HUDEP-2 (cell line): ENCODE results near the gene LNX2.

Experiments used
- DNase-seq, 76 experiments: peaks; one replicate each; lab custom pipeline; 2025; ENCODE audit not compliant: unreplicated experiment in 76 of 76; lab: John Stamatoyannopoulos, UW

Gene LNX2

DNA sequence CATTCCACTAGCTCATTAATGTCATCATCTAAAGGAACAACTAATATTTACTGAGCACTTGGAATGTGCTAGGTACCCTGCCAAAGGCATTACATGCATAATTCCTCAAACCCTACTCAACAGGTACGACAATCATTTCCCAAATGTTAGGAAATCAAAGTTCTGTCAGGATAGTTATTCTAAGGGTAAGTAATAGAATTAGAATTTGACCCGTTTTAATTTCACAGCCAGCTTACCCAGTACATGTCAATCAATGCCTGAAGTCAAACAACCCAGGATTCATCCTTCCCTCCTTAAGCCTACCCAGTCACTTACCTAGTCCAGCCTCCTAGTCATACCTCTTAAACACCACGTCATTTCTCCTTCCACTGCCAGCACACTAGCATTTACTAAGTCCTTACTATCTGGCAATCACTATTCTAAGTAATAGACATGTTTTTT lies 2.4 kb downstream of the LNX2 start:
- no peak for DNase-seq

DNA sequence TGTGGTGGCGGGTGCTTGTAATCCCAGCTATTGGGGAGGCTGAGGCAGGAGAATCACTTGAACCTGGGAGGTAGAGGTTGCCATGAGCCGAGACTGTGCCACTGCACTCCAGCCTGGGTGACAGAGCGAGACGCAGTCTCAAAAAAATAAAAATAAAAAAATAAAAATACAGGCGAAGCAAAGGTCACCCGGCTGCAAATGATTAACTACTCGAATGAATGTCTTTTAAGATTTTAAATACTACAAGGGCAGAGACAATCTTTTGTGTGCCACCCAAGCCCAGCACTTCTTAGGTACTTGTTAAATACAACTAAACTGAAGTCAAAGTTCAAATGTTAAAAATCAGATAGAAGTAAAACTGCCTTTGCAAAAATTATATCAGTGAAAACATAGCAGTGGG lies 6.7 kb downstream of the LNX2 start:
- no peak for DNase-seq

DNA sequence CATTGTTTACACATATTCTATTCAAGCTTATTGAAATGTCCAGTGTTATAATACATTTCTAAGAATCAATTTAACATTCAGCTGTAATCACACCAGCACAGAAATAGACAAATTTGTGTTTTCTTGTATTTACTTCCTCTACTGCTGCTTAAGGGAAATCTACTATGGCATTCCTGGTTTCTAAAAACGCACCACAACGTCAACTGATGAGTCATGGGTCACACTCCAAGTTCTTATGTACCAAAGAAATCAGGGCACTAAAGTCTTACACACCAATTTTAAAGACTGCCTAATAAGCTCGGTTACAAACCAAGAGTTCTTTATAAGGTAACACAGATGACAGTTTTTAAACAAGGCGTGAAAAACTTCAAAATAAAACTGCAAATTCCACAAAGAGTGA lies 13.2 kb downstream of the LNX2 start:
- no peak for DNase-seq

DNA sequence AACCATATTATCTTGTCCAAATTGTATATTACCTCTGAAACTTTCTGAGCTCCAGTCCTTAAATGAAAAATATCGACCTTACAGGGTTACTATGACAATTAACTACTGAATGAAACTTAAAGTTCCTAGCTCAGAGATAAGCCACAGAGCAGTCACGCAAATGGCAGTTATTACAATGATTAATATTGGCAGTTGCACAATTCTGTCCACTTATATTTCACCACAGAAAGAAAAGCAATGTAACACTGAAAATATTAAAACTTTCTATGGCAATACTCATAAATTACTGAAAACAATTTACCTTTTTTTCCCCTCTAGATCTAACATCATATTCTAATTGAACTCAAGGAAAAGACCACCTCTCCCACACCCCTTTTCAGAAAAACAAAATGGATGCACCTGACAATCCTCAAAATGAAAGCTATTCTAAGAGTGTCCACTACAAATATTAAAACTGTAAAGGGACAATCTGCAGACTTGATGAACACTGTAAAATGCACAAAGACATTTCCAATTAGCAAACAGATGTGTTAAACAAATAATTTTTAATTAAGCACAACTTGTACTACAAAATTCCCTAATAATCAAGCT lies 14.6 kb downstream of the LNX2 start:
- peak in 12 of 76 experiments; percentile 2 to 60 (median 15) for DNase-seq

DNA sequence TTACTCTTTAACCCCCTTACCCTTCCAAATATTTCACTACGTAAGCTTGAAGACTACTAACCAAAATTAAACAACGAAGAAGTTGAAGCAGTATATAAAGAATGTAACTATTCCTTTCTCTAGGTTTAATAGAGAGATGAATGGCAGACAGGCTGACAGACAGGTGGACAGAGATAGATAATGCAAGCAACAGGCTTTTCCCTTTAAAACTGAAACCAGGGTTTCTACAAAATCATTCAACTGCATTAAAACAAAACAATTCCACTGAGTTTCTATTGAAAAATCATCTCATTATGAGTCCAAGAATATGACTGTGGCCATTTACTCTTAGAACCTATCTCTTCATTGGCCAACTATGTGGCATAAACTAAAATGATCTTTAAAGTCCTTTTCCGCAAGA lies 15.2 kb downstream of the LNX2 start:
- DNase-seq = peak in 8 of 76 experiments; percentile 3 to 48 (median 22)

DNA sequence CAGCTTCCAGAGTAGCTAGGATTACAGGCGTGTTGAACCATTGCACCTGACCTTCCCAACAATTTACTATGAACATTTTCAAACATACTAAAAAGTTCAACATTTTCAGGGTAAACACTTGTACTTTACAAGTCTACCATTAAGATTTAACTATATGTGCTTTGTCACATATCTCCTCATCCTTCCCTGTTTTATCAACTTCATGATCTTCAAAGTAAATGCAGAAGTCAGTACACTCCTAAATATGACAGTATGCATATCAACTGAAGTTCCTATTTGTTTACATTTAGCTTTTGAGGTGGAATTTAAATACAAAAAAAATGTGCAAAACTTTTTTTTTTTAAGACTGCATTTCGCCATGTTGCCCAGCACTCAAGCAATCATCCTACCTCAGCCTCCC lies 18.5 kb downstream of the LNX2 start:
- no peak for DNase-seq

DNA sequence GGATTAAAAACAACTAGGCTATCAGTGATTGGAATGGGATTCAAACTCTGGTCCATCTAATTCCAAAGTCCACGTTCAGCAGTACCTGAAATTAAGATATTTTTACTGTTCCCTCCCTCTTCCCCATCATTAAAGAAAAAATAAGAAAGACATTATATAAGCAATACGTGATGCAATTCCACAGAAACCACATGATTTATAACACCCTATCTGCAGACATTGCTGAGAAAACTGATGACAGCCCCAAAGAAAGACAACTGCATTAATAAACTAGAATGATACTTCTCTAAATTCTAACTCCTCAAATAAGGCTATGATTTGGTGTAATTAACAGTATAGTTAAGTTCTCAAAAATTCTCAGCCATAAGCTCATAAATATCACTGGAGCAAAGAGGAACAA lies 19.1 kb downstream of the LNX2 start:
- DNase-seq = no peak

DNA sequence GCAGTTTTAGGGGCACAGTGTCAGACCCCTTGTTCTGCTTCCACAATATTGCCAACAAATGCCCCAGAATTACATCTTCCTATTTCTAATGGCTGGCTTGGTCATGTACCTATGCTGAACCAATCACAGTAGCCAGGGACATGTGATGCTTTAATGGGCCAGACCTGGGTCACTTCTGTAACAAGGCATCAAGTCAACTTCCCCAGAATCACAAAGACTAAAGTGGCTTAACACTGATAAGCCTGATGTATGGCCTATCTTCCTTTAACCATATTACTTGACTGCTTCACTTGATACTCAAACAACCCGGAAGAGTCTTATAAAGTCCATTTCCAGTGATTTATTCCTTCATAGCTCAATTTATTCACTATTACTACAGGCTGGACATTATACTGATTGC lies 19.6 kb downstream of the LNX2 start:
- DNase-seq = peak in 37 of 76 experiments; percentile 7 to 68 (median 29)

DNA sequence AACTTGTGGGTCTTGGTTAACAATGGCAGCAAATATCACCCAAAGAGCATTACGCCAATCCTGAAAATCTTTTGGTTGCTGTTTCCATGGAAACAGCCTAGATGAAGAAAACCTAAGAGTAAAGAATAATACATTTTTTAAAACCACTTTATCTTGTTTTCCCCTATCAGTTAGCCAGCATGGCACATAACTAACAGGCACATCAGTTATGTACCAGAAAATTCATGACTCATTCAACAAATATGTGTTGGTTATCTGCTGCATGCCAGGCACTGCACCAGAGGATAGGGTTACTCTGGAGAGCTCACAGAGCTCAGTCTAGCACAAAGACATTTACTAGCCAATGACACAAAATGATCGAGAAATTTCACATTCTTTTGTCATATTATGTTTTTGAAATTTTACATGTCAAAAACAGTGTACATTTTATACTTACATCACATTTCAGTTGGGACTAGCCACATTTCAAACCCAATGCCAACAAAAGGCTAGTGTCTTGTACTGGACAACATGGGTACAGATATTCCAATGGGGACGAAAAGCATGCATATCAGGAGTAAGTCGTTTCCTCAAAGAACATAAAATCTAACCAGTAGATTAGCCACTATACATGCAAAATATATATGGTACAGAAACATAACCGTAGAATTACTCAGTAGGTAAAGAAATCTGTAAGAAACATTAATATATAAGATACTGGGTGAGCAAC lies 20.3 kb downstream of the LNX2 start:
- DNase-seq = peak in 70 of 76 experiments; percentile 8 to 92 (median 59)

DNA sequence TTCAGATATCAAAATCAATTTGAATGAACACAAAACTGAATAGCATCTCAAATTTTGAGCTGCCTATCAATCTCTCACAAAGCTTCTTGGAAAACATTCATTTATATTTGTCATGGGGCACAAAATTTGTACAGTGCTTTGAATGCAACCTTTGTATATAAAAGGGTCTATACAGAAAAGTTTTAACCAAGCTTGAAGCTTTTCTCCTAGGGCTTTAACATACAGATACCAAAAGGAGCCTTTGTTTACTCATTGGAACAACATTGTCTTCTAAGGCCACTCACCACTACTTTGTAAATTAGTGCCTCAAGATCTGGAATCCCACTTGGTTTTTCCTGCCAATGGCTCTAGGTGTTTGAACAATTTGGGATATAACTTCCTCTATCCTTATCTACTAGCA lies 21.2 kb downstream of the LNX2 start:
- DNase-seq = no peak

DNA sequence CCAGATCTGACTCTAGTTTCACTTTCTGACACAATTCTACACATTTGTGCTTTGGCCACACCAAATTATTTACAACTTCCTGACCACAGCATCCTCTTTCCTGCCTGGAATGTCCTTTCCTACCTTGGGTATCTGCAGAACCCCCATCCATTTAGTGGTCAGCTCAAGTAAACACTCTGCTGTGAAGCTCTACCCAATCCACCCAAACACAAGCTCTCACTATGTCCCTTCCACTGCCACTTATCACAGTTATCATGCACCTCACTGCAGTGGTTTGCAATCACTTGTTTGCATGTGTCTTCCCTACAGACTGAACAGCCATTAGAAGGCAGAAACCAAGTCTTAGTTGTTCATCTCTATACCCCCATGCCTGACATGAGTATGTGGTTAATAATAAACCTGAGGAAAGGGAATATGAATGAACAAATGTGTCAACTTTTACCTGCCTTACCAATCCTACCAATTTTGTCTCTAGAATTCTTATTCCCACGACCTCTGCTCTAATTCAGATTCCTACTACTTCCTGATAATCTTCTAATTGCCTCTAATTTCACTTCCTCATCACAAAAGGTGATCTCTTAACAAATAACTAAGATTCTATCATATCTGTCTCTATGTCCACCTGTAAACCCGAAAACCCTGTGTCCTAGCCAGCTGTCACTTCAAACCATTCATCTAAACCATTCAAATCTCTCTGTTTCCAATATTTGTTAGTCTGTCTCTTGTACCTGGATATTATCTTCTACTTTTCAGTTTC lies 25.1 kb downstream of the LNX2 start:
- peak in 23 of 76 experiments; percentile 1 to 55 (median 17) for DNase-seq

DNA sequence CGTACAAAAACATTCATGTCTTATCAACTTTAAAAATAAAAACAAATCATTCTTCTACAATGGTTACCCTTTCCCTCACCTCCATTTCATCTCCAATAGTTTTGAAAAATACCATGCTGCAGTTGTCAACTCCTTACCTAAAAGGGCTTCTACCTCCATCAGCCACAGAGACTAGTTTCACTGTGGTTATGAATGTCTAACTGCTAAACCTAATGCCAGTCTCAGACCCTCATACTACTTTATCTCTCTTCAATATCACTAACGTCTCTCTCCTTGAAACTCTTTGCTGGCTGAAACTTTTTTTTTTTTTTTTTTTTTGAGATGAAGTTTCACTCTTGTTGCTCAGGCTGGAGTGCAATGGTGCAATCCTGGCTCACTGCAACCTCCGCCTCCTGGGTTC lies 27.1 kb downstream of the LNX2 start:
- DNase-seq = no peak

DNA sequence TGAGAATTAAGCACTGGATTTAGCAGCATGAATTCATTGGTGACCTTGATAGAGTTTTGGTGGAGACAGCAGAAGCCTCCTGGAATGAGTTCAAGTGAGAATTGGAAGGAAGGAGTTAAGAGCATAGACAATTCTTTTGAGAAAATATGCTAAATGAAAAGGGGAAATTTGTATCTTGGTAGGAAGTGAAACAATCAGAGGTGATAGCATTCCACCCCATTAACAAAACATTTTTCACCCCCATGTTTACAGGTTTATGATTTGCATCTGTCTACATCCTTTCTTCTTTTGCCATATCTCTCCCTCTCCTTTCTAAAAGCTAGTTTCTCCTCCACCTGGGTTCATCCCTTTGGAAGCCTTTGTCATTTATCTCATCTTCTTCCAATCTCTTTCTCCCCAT lies 27.5 kb downstream of the LNX2 start:
- no peak for DNase-seq

DNA sequence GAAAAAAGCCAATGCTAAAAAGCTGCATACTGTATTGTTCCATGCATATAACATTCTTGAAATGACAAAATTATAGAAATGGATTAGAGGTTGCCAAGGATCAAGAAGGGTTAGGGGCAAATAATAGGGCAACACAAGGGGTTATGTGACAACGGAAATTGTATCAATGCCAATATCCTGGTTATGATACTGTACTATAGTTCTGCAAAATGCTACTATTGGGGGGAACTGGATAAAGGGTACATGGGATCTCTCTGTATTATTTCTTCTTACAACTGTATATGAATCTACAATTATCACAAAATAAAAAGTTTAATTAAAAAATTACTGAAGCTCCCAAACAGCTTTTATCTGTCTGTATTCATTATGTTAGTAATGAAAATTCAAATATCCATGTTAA lies 31.9 kb downstream of the LNX2 start:
- DNase-seq = no peak

DNA sequence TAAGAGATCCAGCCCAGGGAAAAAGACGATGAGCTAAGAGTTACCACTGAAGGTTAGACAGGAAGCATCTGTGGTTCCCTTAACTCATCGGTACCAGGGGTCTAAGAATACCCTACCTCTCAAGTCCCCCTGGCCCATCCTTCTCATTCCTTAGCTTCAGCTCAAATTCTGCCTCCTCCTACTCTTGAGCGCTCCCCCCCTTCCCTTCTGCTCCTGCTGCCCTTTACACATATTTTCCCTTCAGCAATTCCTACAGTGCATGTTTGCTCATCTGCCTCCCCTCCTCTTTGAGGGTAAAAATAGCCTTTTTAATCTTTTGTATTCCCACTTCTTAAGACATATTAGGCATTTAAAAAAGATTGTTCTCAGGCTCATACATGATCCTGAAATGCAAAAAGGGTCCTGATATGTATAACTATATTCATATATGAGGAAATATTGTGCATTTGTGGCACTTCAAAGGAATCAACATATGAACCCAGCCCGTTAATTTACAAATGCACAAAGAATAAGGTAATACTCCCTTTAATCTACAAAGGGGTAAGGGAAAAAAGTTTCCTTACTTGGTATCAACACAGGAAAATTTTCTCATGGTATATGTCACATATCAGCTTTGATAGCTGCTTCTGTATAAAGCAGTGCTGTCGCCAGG lies 33.1 kb downstream of the LNX2 start:
- DNase-seq = no peak

DNA sequence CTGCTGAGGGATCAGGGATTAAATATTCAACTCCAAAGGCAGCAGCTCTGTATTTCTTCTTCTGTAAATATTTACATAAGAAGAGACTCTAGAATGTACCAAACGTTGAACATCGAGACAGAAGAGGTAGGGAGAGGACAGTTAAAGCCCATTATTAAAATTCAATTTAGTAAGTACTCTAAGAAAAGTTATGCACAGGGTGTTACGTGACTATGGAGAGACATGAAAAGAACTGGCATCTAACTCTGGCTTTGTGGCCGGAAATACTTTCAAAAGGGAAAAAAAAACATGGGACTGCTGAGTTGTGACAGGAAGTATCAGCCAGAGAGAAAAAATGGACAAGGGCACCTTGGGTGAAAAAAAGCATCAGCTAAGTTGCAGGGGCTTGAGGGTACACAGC lies 36.7 kb downstream of the LNX2 start:
- no peak for DNase-seq

DNA sequence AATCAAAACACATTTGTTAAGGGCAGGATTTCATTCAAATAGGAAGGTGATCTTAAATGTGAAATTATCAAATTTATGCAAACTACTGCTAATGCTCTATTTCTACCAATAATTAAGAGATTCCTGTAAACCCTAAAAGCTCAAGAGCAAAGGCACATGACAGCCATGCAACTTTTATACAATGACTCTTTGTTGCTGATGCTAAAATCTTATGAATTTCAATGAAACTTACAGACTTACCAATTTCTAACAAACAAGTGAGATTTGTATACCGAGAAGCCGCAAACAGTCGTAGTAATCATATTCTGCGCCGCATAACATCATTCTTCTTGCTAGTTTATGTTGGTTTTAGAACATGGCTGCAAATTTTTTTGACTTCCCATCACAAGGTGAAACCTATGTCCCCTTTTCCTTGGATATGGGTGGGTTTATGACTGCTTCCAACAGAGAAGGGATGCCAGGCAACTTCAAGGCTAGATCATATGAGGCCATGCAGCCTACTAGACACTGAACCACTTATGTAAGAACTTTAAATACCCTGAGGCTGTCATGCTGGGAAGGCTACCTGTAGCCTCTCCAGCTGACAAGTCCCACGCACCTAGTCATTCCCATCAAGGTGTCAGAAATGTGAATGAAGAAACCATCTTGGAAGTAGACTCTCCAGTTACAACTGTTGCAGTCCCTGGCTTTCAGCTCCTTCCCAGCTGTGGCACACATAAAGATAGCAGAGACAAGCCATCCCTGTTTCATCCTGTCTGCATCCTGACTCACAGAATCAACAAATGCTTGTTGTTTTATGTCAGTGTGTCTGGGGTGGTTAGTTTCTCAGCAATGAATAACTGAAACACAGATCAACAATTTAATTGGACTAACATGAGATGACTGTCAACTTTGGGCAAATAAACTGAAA lies 42.0 kb downstream of the LNX2 start:
- no peak for DNase-seq

DNA sequence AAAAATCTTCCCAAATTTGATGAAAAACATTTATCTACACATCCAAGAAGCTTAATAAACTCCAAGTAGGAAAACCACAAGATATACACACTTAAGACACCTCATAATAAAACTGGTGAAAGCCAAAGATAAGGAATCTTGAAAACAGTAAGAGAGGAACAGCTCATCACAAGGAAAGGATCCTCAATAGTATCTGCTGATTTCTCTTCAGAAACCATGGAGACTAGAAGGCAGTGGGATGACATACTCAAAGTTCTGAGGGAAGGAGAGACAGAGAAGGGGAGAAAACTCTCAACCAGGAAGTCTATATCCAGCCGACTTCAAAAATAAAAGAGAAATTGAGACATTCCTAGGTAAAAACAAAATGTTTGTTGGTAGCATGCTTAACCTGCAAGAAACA lies 45.7 kb downstream of the LNX2 start:
- DNase-seq = no peak

DNA sequence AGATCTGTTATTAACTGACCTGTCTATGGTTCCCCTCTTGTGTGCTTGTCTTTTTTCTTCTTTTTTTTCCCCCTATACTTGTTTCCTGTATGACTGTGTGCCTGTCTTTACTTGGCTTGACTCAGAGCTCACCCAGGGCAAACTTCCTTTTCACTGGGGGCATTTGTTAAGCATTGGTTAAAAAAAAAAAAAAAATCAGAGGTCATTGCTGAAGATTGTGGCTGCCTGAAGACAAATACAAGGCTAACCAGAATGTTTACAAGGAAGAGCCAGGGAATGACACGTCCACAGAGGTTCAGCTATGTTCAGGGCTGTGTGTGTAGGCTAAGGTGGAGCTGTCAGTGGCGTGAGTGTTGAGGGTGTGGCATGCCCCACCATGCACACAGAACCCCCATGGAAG lies 47.1 kb downstream of the LNX2 start:
- DNase-seq = no peak

DNA sequence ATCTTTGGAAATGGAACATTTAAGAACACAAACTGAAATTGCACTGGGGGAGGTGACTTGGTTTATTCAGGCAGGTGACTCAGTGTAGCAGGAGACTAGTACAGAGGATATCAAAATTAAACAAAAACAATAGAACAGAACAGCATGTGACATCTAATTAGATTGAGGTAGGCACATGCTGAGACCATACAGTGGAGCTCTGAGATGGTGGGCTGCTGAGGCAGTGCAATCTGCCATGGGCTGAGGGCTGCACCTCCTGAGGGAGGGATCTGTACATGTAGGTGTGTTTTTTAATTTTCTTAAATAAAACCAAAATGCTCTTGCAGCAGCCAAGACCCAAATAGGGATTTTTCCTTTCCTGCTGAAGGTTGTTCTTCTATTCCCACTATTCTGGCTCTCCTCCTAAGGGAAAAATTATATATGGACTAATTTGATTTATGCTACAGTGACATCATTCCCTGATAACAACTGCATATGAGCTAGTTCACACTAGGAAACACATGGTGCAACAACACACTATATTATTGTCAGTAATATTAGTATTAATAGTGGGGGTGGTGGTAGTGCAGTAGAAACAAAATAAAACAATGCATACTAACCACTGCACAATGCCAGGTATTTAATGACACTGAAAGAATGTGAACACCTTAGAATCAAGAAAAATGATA lies 48.0 kb downstream of the LNX2 start:
- no peak for DNase-seq
